ENCODE data around the gene FZD7. TPM values are rescaled to one million over a fixed set of nuclear protein-coding genes. Genes with fewer than 3 reads are reported as not detected.

The FZD7 gene
- total and polyA plus RNA-seq, 5 donors from 2014 or later = 0.09 to 0.42 TPM; not detected in 3

- Mint-ChIP-seq H3K9me3 (no peaks in the 10 kb centered on the region), H3K4me1 (no peaks in the 10 kb centered on the region), H3K27me3 (peaks cover 36% of the 10 kb centered on the region), H3K27ac (no peak overlapping the region), H3K36me3 (no peaks in the 10 kb centered on the region), H3K4me3 (no peak overlapping the region)
- Histone ChIP-seq H3K27ac (ENCODE audit: insufficient read depth, low read length, poor library complexity, severe bottlenecking) (no peak overlapping the region), H3K9me3 (ENCODE audit: control insufficient read depth in 2 of 2, low read length in 2 of 2) (no peaks in the 10 kb centered on the region), H3K4me1 (ENCODE audit: control insufficient read depth, insufficient read depth, low read length, poor library complexity, severe bottlenecking) (no peaks in the 10 kb centered on the region), H3K27me3 (ENCODE audit: control insufficient read depth, insufficient read depth, low read length) (peaks cover 8% of the 10 kb centered on the region), H3K4me3 (ENCODE audit: low read depth, low read length) (no peak overlapping the region), H3K36me3 (ENCODE audit: control insufficient read depth, insufficient read depth, low read length) (no peaks in the 10 kb centered on the region)
- ATAC-seq (ENCODE audit: low read depth in 2 of 2) = no peak
- no peak for DNase-seq
These were observed 18.9 kb upstream of the FZD7 start for GRCh38 chr2:202014759-202015211.

DNA sequence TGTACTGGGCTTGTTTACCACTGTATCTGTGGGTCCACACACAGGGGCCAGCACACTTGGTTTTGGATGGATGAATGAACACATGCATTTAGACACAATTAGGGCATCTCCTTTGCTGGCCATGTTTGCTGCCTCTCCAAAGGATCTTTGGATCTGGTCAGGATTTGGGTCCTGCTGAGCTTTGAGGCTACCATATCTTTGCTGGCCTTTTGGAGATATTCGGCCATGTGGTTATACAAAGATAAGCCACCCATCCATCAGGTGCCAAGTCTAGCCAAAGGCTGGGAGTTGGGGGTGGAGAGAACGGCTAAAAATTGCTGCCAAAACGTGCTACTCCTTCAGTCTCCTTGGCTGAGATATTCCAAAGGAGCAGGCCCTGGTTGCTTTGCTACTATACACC is 18.2 kb upstream of the FZD7 start:
- Histone ChIP-seq H3K9me3 (ENCODE audit: control insufficient read depth in 2 of 2, low read length in 2 of 2) (no peaks in the 10 kb centered on the region), H3K27ac (ENCODE audit: insufficient read depth, low read length, poor library complexity, severe bottlenecking) (no peak overlapping the region), H3K4me1 (ENCODE audit: control insufficient read depth, insufficient read depth, low read length, poor library complexity, severe bottlenecking) (no peaks in the 10 kb centered on the region), H3K36me3 (ENCODE audit: control insufficient read depth, insufficient read depth, low read length) (no peaks in the 10 kb centered on the region), H3K4me3 (ENCODE audit: low read depth, low read length) (no peak overlapping the region), H3K27me3 (ENCODE audit: control insufficient read depth, insufficient read depth, low read length) (peaks cover 7% of the 10 kb centered on the region)
- H3K27me3 Mint-ChIP-seq = peaks cover 36% of the 10 kb centered on the region
- no peak for DNase-seq
- no peak overlapping the region for H3K4me3 Mint-ChIP-seq
- H3K27ac Mint-ChIP-seq = no peak overlapping the region
- H3K4me1 Mint-ChIP-seq = no peaks in the 10 kb centered on the region
- no peaks in the 10 kb centered on the region for H3K36me3 Mint-ChIP-seq
- H3K9me3 Mint-ChIP-seq = no peaks in the 10 kb centered on the region
- no peak for ATAC-seq (ENCODE audit: low read depth in 2 of 2)

DNA sequence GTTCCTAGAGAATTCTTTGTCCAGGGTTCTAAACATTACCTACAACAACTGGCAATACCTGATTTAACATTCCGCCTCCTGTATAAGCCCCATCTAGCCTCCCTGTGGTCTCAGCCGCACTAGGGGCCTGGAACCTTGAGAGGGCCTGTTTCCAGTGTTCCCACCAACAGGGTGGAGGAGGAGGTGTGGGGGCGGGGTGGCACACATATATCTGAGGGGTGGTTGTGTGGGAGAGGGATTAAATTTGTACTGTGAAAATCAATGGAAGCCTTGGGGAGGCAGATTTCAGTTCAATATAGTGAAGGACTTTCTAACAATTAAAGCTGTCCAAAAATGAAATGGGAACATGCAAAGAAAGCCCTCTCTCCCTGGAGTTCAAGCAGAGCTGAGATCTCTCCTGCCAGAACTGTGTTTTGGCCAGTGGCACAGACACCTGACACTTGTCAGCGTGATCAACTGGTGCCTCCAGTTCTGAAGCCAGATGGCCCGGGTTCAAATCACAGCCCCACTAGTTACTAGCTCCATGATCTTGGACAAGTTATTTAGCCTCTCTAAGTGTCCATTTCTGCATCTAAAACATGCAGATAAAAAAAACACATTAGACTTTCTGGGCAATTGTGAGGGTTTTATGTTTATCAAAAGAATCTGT is 17.0 kb upstream of the FZD7 start:
- Histone ChIP-seq H3K27ac (ENCODE audit: insufficient read depth, low read length, poor library complexity, severe bottlenecking) (no peak overlapping the region), H3K36me3 (ENCODE audit: control insufficient read depth, insufficient read depth, low read length) (no peaks in the 10 kb centered on the region), H3K27me3 (ENCODE audit: control insufficient read depth, insufficient read depth, low read length) (peaks cover 2% of the 10 kb centered on the region), H3K4me1 (ENCODE audit: control insufficient read depth, insufficient read depth, low read length, poor library complexity, severe bottlenecking) (no peaks in the 10 kb centered on the region), H3K4me3 (ENCODE audit: low read depth, low read length) (no peak overlapping the region), H3K9me3 (ENCODE audit: control insufficient read depth in 2 of 2, low read length in 2 of 2) (no peaks in the 10 kb centered on the region)
- no peaks in the 10 kb centered on the region for H3K9me3 Mint-ChIP-seq
- no peak for DNase-seq
- H3K27ac Mint-ChIP-seq = no peak overlapping the region
- H3K27me3 Mint-ChIP-seq = peaks cover 26% of the 10 kb centered on the region
- H3K36me3 Mint-ChIP-seq = no peaks in the 10 kb centered on the region
- no peak for ATAC-seq (ENCODE audit: low read depth in 2 of 2)
- no peaks in the 10 kb centered on the region for H3K4me1 Mint-ChIP-seq
- no peak overlapping the region for H3K4me3 Mint-ChIP-seq

DNA sequence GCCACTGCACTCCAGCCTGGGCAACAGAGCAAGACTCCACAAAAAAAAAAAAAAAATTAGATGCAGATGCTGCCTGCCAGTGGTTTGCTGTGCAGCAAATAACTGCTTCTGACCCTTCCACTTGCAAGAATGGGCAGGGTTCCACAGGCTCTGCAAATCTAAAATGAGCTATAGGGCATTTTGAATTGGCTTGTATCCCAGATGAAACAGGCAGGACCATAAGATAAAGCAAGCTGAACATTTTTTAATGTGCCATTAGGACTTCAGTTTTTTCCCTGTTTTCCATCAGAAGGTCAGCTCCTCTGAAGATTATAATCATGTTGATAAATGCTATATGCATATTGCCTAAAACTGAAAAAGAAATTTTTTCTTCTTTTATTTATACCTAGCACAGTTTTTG is 15.7 kb upstream of the FZD7 start:
- Histone ChIP-seq H3K9me3 (ENCODE audit: control insufficient read depth in 2 of 2, low read length in 2 of 2) (no peaks in the 10 kb centered on the region), H3K4me1 (ENCODE audit: control insufficient read depth, insufficient read depth, low read length, poor library complexity, severe bottlenecking) (no peaks in the 10 kb centered on the region), H3K36me3 (ENCODE audit: control insufficient read depth, insufficient read depth, low read length) (no peaks in the 10 kb centered on the region), H3K27ac (ENCODE audit: insufficient read depth, low read length, poor library complexity, severe bottlenecking) (no peak overlapping the region), H3K4me3 (ENCODE audit: low read depth, low read length) (no peak overlapping the region), H3K27me3 (ENCODE audit: control insufficient read depth, insufficient read depth, low read length) (peaks cover 2% of the 10 kb centered on the region)
- peaks cover 25% of the 10 kb centered on the region for H3K27me3 Mint-ChIP-seq
- H3K36me3 Mint-ChIP-seq = no peaks in the 10 kb centered on the region
- ATAC-seq (ENCODE audit: low read depth in 2 of 2) (no peak), DNase-seq (no peak)
- H3K9me3 Mint-ChIP-seq = no peaks in the 10 kb centered on the region
- H3K4me3 Mint-ChIP-seq = no peak overlapping the region
- no peak overlapping the region for H3K27ac Mint-ChIP-seq
- no peaks in the 10 kb centered on the region for H3K4me1 Mint-ChIP-seq

DNA sequence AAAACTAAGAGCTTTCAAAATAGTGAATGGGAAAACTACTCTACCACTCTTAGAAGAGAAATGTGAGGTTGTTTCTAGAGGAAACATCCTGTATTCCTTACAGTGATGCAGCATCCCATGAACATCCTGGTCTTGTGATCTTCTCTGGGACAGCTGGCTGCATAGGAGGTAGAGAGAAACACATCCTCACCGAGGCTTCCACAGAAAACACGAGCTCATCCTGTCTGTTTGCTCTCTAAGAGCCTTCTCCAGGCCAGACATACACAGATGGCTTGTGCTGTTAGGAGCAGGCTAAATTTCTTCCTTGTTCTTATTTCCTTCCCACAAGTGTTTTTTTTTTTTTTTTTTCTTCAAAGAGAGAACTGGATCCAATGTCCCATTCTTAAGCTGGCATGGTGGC is 14.7 kb upstream of the FZD7 start:
- no peaks in the 10 kb centered on the region for H3K36me3 Mint-ChIP-seq

DNA sequence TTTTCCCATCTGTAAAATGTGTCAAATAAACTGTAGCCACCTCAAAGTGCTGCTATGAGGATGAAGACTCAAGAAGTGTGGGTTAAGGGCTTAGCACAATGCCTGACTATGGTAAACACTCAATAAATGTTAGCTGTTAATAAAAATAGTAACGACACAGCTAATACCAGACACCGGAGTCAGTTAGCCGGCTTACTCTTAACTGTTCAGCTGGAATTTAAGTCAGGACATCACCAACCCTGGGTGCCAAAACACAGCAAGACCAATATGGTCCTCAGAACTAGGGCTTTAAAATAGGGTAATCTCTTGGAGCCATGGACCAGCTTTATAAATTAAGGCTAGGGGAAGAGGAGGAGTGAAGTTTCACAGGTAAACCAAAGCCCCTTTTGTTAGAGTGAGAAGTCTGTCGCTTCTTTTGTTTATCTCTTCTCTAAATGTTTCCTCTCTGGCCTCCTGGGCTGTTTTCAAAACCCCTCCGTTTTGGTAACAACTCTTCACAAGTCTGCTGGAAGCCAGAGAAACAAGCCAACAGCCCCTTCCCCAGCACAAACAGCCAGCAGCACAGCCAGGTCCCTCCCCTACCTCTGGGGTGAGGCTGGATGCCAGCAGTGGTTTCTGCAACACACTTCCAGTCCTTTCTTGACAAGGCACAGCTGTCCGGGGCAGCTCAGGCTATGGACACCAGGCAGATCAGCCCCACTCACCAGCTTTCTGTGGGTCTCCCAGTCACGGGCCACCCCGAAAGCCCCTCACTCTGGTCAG is 13.8 kb upstream of the FZD7 start:
- H3K4me1 Mint-ChIP-seq = no peaks in the 10 kb centered on the region
- Histone ChIP-seq H3K4me3 (ENCODE audit: low read depth, low read length) (no peak overlapping the region), H3K27me3 (ENCODE audit: control insufficient read depth, insufficient read depth, low read length) (peaks cover 2% of the 10 kb centered on the region), H3K9me3 (ENCODE audit: control insufficient read depth in 2 of 2, low read length in 2 of 2) (no peaks in the 10 kb centered on the region), H3K4me1 (ENCODE audit: control insufficient read depth, insufficient read depth, low read length, poor library complexity, severe bottlenecking) (no peaks in the 10 kb centered on the region), H3K27ac (ENCODE audit: insufficient read depth, low read length, poor library complexity, severe bottlenecking) (no peak overlapping the region), H3K36me3 (ENCODE audit: control insufficient read depth, insufficient read depth, low read length) (no peaks in the 10 kb centered on the region)
- ATAC-seq (ENCODE audit: low read depth in 2 of 2) (no peak), DNase-seq (no peak)
- H3K4me3 Mint-ChIP-seq = no peak overlapping the region
- peaks cover 30% of the 10 kb centered on the region for H3K27me3 Mint-ChIP-seq
- H3K36me3 Mint-ChIP-seq = no peaks in the 10 kb centered on the region
- H3K27ac Mint-ChIP-seq = no peak overlapping the region
- no peaks in the 10 kb centered on the region for H3K9me3 Mint-ChIP-seq

More for the DNA sequence above, 14.7 kb upstream of the FZD7 start:
- Mint-ChIP-seq H3K9me3 (no peaks in the 10 kb centered on the region), H3K27me3 (peaks cover 27% of the 10 kb centered on the region), H3K27ac (no peak overlapping the region), H3K4me1 (no peaks in the 10 kb centered on the region), H3K4me3 (no peak overlapping the region)
- Histone ChIP-seq H3K4me1 (ENCODE audit: control insufficient read depth, insufficient read depth, low read length, poor library complexity, severe bottlenecking) (no peaks in the 10 kb centered on the region), H3K27me3 (ENCODE audit: control insufficient read depth, insufficient read depth, low read length) (peaks cover 2% of the 10 kb centered on the region), H3K9me3 (ENCODE audit: control insufficient read depth in 2 of 2, low read length in 2 of 2) (no peaks in the 10 kb centered on the region), H3K4me3 (ENCODE audit: low read depth, low read length) (no peak overlapping the region), H3K36me3 (ENCODE audit: control insufficient read depth, insufficient read depth, low read length) (no peaks in the 10 kb centered on the region), H3K27ac (ENCODE audit: insufficient read depth, low read length, poor library complexity, severe bottlenecking) (no peak overlapping the region)
- ATAC-seq (ENCODE audit: low read depth in 2 of 2) (no peak), DNase-seq (no peak)

- H3K36me3 ChIP-seq (ENCODE audit: control insufficient read depth, insufficient read depth, low read length) = no peaks in the 10 kb centered on the region
- no peak overlapping the region for H3K27ac ChIP-seq (ENCODE audit: insufficient read depth, low read length, poor library complexity, severe bottlenecking)
- Mint-ChIP-seq H3K27ac (no peak overlapping the region), H3K9me3 (no peaks in the 10 kb centered on the region), H3K27me3 (peaks cover 29% of the 10 kb centered on the region), H3K4me3 (no peak overlapping the region), H3K4me1 (no peaks in the 10 kb centered on the region), H3K36me3 (no peaks in the 10 kb centered on the region)
- no peaks in the 10 kb centered on the region for H3K9me3 ChIP-seq (ENCODE audit: control insufficient read depth in 2 of 2, low read length in 2 of 2)
- DNase-seq (no peak), ATAC-seq (ENCODE audit: low read depth in 2 of 2) (no peak)
- no peaks in the 10 kb centered on the region for H3K4me1 ChIP-seq (ENCODE audit: control insufficient read depth, insufficient read depth, low read length, poor library complexity, severe bottlenecking)
- H3K27me3 ChIP-seq (ENCODE audit: control insufficient read depth, insufficient read depth, low read length) = peaks cover 4% of the 10 kb centered on the region
- H3K4me3 ChIP-seq (ENCODE audit: low read depth, low read length) = no peak overlapping the region
These were observed 10.9 kb upstream of the FZD7 start for GRCh38 chr2:202022755-202023154.
